Stimulated activated naive CD8-positive, alpha-beta T cell treated with anti-CD3 and anti-CD28 coated beads, Interleukin-15, amount 100 ng/mL, for 72 hours (primary cell): ENCODE measurements around the gene NXPH1.

Source experiments
- ATAC-seq: fragments of 150-1000 bp; cut with Tn5 transposase; 2 replicates; pipeline ENCODE4 v1.10.0; 2021; ENCODE audit warnings: mild to moderate bottlenecking, moderate library complexity
- DNase-seq, 2 donors: peaks; one replicate each; pipeline ENCODE4 v3.0.0; 2021 to 2022
- H3K27ac Mint-ChIP-seq, 2 donors: one replicate each; pipeline ENCODE4 v1.8.0; 2022; ENCODE audit warnings: mild to moderate bottlenecking in 2 of 2, mixed read lengths in 2 of 2, moderate library complexity in 2 of 2
- H3K27me3 Mint-ChIP-seq: one replicate; pipeline ENCODE4 v1.8.0; 2022; ENCODE audit warnings: mixed read lengths
- H3K4me1 Mint-ChIP-seq: one replicate; pipeline ENCODE4 v1.8.0; 2022; ENCODE audit warnings: mild to moderate bottlenecking, mixed read lengths
- H3K4me3 Mint-ChIP-seq, 2 donors: one replicate each; pipeline ENCODE4 v1.8.0; 2022; ENCODE audit warnings: mild to moderate bottlenecking in 2 of 2, mixed read lengths in 2 of 2, moderate library complexity in 1 of 2
- H3K9me3 Mint-ChIP-seq, 2 donors: one replicate each; pipeline ENCODE4 v1.8.0; 2022; ENCODE audit warnings: mixed read lengths in 2 of 2

The NXPH1 gene

DNA sequence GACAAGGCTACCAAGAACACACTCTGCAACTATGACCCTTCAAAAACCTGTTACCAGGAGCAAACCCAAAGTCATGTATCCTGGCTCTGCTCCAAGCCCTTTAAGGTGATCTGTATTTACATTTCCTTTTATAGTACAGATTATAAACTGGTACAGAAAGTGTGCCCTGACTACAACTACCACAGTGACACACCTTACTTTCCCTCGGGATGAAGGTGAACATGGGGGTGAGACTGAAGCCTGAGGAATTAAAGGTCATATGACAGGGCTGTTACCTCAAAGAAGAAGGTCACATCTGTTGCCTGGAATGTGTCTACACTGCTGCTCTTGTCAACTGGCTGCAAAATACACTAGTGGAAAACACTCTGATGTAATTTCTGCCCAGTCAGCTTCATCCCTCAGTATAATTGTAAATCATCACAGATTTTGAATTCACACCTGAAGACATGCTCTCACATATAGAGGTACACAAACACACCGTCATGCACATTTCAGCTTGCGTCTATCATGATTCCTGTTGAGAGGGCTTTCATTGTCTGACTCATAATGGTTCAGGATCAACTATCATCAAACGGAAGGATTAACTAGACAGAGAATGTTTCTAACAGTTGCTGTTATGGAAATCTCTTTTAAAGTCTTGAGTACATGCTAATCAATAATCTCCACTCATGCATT, 318.3 kb downstream of the NXPH1 start:
- no peak for DNase-seq
- H3K4me3 Mint-ChIP-seq = no peak overlapping the region
- no peak for ATAC-seq
- no peaks in the 10 kb centered on the region for H3K27me3 Mint-ChIP-seq
- no peaks in the 10 kb centered on the region for H3K4me1 Mint-ChIP-seq
- peaks cover 0 to 4% of the 10 kb centered on the region in 2 donors for H3K9me3 Mint-ChIP-seq
- H3K27ac Mint-ChIP-seq = no peak overlapping the region

GRCh38 chr7:8753355-8753754, 319.9 kb downstream of the NXPH1 start:
- DNase-seq (no peak), ATAC-seq (no peak)
- Mint-ChIP-seq H3K27me3 (no peaks in the 10 kb centered on the region), H3K4me3 (no peak overlapping the region), H3K9me3 (peaks cover under 1 to 4% of the 10 kb centered on the region in 2 donors), H3K4me1 (no peaks in the 10 kb centered on the region), H3K27ac (no peak overlapping the region)

- DNase-seq (no peak), ATAC-seq (no peak)
- no peak overlapping the region for H3K27ac Mint-ChIP-seq
- H3K27me3 Mint-ChIP-seq = no peaks in the 10 kb centered on the region
- peaks cover 0 to 7% of the 10 kb centered on the region in 2 donors for H3K9me3 Mint-ChIP-seq
- no peak overlapping the region for H3K4me3 Mint-ChIP-seq
- H3K4me1 Mint-ChIP-seq = no peaks in the 10 kb centered on the region
Observed at GRCh38 chr7:8761731-8762130, 328.3 kb downstream of the NXPH1 start.

DNA sequence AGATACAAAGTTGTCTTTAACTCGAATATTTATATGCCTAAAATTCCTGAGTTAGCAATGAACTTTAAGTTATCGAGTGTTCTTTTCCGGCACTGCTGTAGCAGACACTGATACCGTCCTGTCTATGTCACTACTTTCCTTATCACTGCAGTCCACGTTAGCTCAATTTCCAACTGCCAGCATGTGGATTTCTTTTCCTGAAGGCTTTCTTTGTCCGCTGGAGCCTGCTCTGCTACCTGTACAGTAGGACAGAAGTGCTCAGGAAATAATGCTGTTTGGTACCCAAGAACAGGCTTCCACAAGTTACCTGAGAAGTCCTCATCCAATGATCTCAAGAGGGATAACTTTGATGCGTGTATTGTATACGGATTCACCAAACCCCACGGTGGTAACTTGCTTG, 329.4 kb downstream of the NXPH1 start:
- no peak overlapping the region for H3K4me3 Mint-ChIP-seq
- H3K27me3 Mint-ChIP-seq = no peaks in the 10 kb centered on the region
- no peak overlapping the region for H3K27ac Mint-ChIP-seq
- peaks cover 0 to 7% of the 10 kb centered on the region in 2 donors for H3K9me3 Mint-ChIP-seq
- H3K4me1 Mint-ChIP-seq = no peaks in the 10 kb centered on the region
- DNase-seq = no peak
- ATAC-seq = no peak

- H3K27me3 Mint-ChIP-seq = no peaks in the 10 kb centered on the region
- H3K27ac Mint-ChIP-seq = no peak overlapping the region
- no peak overlapping the region for H3K4me3 Mint-ChIP-seq
- no peaks in the 10 kb centered on the region for H3K4me1 Mint-ChIP-seq
- DNase-seq (no peak), ATAC-seq (no peak)
- no peaks in the 10 kb centered on the region for H3K9me3 Mint-ChIP-seq
Observed at GRCh38 chr7:8765374-8765773, 332.0 kb downstream of the NXPH1 start.

DNA sequence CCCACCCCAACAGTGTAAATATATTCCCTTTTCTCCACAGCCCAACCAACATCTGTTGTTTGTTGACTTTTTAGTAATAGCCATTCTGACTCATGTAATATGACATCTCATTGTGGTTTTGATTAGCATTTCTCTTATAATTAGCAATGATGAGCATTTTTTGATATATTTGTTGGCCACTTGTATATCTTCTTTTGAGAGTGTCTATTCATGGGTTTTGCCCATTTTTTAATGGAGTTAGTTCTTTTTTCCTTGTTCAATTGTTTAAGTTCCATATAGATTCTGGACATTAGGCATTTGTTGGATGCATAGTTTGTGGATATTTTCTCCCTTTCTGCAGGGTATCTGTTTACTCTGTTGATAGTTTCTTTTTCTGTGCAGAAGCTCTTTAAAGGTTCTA, 340.1 kb downstream of the NXPH1 start:
- Mint-ChIP-seq H3K9me3 (peaks cover 0 to 7% of the 10 kb centered on the region in 2 donors), H3K27me3 (no peaks in the 10 kb centered on the region), H3K4me1 (no peaks in the 10 kb centered on the region), H3K4me3 (no peak overlapping the region), H3K27ac (no peak overlapping the region)
- DNase-seq (no peak), ATAC-seq (no peak)

- Mint-ChIP-seq H3K27ac (no peak overlapping the region), H3K4me1 (no peaks in the 10 kb centered on the region), H3K27me3 (no peaks in the 10 kb centered on the region), H3K4me3 (no peak overlapping the region), H3K9me3 (peaks cover 0 to 12% of the 10 kb centered on the region in 2 donors)
- no peak for DNase-seq
- no peak for ATAC-seq
Observed at GRCh38 chr7:8778459-8778858, 345.1 kb downstream of the NXPH1 start.

- Mint-ChIP-seq H3K27me3 (no peaks in the 10 kb centered on the region), H3K4me3 (no peak overlapping the region), H3K4me1 (no peaks in the 10 kb centered on the region), H3K27ac (no peak overlapping the region), H3K9me3 (peaks cover 0 to 5% of the 10 kb centered on the region in 2 donors)
- DNase-seq (no peak), ATAC-seq (no peak)
Observed at GRCh38 chr7:8781166-8781565, 347.8 kb downstream of the NXPH1 start.

- H3K4me1 Mint-ChIP-seq = no peaks in the 10 kb centered on the region
- H3K4me3 Mint-ChIP-seq = no peak overlapping the region
- no peaks in the 10 kb centered on the region for H3K27me3 Mint-ChIP-seq
- ATAC-seq (no peak), DNase-seq (no peak)
- H3K27ac Mint-ChIP-seq = no peak overlapping the region
- peaks cover 0 to 5% of the 10 kb centered on the region in 2 donors for H3K9me3 Mint-ChIP-seq
Observed at GRCh38 chr7:8783229-8783628, 349.8 kb downstream of the NXPH1 start.

DNA sequence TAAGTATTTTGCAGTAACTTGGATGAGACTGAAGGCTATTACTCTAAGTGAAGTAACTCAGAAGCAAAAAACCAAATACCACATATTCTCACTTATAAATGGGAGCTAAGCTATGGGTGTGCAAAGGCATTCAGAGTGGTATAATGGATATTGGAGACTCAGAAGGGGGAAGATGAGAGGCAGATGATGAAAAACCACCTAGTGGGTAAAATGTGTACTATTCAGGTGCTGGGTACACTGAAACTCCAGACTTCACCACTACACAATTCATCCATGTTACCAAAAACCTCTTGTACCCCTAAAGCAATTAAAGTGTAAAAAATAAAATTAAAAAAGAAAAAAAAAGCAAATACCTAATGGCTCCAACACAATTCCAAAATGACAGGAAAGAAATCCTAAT, 351.7 kb downstream of the NXPH1 start:
- ATAC-seq = no peak
- Mint-ChIP-seq H3K27me3 (no peaks in the 10 kb centered on the region), H3K4me1 (no peaks in the 10 kb centered on the region), H3K4me3 (no peak overlapping the region), H3K9me3 (peaks cover 0 to 10% of the 10 kb centered on the region in 2 donors), H3K27ac (no peak overlapping the region)
- no peak for DNase-seq

DNA sequence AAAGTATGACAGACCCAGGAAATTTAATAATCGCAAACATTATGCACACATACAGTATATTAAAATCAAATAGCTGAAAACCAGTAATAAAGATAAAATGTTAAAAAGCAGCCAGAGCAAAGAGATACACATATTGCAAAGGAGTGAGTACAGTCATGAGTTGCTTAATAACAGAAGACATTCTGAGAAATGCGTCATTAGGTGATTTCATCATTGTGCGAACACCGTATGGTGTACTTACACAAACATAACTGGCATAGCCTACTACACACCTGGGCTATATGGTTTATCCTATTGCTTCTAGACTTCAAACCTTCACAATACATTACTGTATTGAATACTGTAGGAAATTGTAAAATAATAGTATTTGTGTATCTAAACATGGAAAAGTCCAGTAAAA, 367.6 kb downstream of the NXPH1 start:
- H3K27ac Mint-ChIP-seq = no peak overlapping the region
- H3K27me3 Mint-ChIP-seq = no peaks in the 10 kb centered on the region
- no peaks in the 10 kb centered on the region for H3K4me1 Mint-ChIP-seq
- H3K4me3 Mint-ChIP-seq = no peak overlapping the region
- no peak for ATAC-seq
- peaks cover 5 to 7% of the 10 kb centered on the region in 2 donors for H3K9me3 Mint-ChIP-seq
- DNase-seq = no peak
